ENCODE measurements around the gene DHX16.
A peak's percentile ranks its signal among the peaks of the same experiment; 100 is the strongest.

DHX16 gene

GRCh38 chr6:30647242-30648116 is 25.3 kb downstream of the DHX16 start:
- no peak for DNase-seq (ENCODE audit: extremely low read depth, low read depth)
- TF ChIP-seq CTCF (IDR thresholded peaks at IDR 0.05; ENCODE audit: low read depth, low read length), result no peak

DNA sequence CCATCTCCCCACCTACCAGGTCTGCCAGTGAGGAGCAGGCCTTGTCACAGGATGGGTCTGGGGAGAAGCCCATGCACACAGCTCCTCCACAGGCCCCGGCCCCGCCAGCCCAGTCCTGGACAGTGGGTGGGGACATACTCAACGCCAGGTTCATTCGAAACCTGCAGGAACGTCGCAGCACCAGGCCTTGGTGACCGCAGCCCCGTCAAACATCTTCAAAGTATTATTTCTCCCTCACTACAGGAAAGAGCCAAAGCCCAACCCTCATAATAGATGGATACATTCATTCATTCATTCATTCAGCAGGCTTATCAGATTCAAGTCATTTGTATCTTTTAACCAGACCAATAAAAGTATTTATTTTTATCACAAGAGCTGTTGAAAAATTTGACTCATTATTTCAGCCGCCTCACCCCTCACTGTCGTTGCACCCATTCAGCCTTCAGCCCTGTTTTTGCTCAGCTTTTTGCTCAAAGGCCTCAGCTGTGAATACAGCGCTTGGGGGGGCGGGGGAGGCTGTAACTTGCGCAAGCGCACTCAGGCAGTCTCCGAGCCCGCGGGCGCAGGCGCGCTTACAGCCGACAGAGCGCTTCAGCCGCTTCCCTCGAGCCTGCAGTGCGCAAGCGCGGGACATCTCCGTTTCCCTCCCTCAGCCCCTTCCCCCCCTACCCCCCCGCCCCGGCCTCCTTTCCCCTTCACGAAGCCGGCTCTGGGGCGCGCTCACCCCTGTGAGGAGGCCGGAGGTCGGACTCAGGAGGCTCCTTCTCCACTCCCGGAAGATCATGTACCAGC is 26.2 kb downstream of the DHX16 start, which contains the start of gene C6orf136:
TSS of gene C6orf136 (plus strand) at position 684 of the 792 bp plus-strand sequence. CDS start at position 783, 99 bp downstream.
- no peak for TF ChIP-seq CTCF (IDR thresholded peaks at IDR 0.05; ENCODE audit: low read depth, low read length)
- peak; percentile 74 for DNase-seq (ENCODE audit: extremely low read depth, low read depth)

- no peak for DNase-seq (ENCODE audit: extremely low read depth, low read depth)
- TF ChIP-seq CTCF (IDR thresholded peaks at IDR 0.05; ENCODE audit: low read depth, low read length), result no peak
These were observed 26.8 kb downstream of the DHX16 start for GRCh38 chr6:30645989-30646388.

- TF ChIP-seq CTCF (IDR thresholded peaks at IDR 0.05; ENCODE audit: low read depth, low read length), result no peak
- no peak for DNase-seq (ENCODE audit: extremely low read depth, low read depth)
These were observed 28.0 kb downstream of the DHX16 start for GRCh38 chr6:30644769-30645168.

DNA sequence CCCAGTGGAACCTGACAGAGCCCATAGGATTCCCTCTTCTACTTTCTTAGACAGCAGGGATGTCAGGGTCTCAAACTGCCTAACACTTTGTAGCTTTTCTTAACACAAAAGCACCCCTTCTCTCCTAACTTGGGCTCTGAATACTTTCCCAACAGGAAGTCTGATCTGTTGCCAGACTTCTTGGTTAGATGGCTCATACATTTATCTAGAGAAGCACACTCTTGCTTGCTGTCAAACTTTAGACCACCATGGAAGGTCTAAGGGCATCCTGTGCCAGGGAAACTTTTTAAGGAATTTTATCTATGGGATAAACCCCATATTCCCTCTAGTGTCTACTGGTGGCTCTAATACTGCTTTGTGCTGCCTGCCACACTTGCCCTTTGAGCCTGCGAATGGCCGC is 29.1 kb downstream of the DHX16 start:
- TF ChIP-seq CTCF (IDR thresholded peaks at IDR 0.05; ENCODE audit: low read depth, low read length), result no peak
- DNase-seq (ENCODE audit: extremely low read depth, low read depth), result no peak

DNA sequence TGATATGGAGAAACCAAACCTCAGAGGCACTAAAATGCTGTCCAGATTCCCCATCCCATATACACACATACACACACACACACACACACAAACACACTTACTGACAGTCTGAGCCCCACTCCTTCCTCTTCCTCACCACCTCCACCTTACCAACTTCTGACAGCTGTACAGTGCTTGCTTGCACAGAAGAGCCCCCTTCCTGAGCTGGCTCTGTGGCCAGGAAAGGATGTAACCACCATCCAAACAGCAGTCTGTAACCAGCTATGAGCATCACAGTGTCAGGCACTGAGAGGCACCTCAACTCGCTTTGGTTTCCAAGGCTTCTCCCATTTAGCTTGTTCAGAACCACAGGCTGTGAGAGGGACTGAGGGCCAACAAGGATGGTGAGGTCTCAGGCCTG is 31.8 kb downstream of the DHX16 start:
- TF ChIP-seq CTCF (IDR thresholded peaks at IDR 0.05; ENCODE audit: low read depth, low read length), result no peak
- DNase-seq (ENCODE audit: extremely low read depth, low read depth), result no peak

GRCh38 chr6:30640481-30640880 is 32.3 kb downstream of the DHX16 start:
- no peak for TF ChIP-seq CTCF (IDR thresholded peaks at IDR 0.05; ENCODE audit: low read depth, low read length)
- no peak for DNase-seq (ENCODE audit: extremely low read depth, low read depth)

Measured in AG09319 (cell line).